HepG2 (cell line): ENCODE measurements around the gene STX12. TPM values are rescaled to one million over a fixed set of nuclear protein-coding genes. Genes with fewer than 3 reads are reported as not detected.
A peak's percentile ranks its signal among the peaks of the same experiment; 100 is the strongest.

ENCODE experiments used
- ARNT2 ChIP-seq: sonication (generic); formaldehyde crosslinking; IDR thresholded peaks from 2 replicates; pipeline ENCODE4 v1.8.0; 2022; ENCODE audit warnings: mild to moderate bottlenecking, low read depth, missing genetic modification reagents, moderate library complexity
- BCL6 ChIP-seq: IDR thresholded peaks from 2 replicates; pipeline ENCODE4 v1.6.1; 2016; ENCODE audit warnings: missing genetic modification reagents, missing compliant biosample characterization
- BRD4 ChIP-seq: sonication (generic); formaldehyde crosslinking; IDR thresholded peaks from 2 replicates; pipeline ENCODE4 v1.4.0; 2020; ENCODE audit warnings: missing genetic modification reagents
- CBX1 ChIP-seq: IDR thresholded peaks from one replicate; pipeline ENCODE4 v1.6.1; 2016; ENCODE audit warnings: antibody characterized with exemption, low read depth
- GTF2F1 ChIP-seq: fragments of 150-350 bp; IDR thresholded peaks from 2 replicates; pipeline ENCODE4 v1.6.1; 2014; ENCODE audit warnings: low read length
- HOXA3 ChIP-seq: sonication (generic); formaldehyde crosslinking; IDR thresholded peaks from 2 replicates; pipeline ENCODE4 v1.5.0; 2020; ENCODE audit warnings: missing genetic modification reagents
- MAFK ChIP-seq, 2 experiments: IDR thresholded peaks in 1 of 2; conservative IDR thresholded peaks in 1 of 2; 2 replicates each; pipeline ENCODE4 v1.6.1; 2011; ENCODE audit warnings: improper control_type of control experiment in 2 of 2, low read length in 2 of 2
- MIER3 ChIP-seq: IDR thresholded peaks from 2 replicates; pipeline ENCODE4 v1.6.1; 2016; ENCODE audit warnings: missing compliant biosample characterization, borderline replicate concordance
- PHF8 ChIP-seq: sonication (generic); formaldehyde crosslinking; IDR thresholded peaks from 2 replicates; pipeline ENCODE4 v1.5.0; 2020; ENCODE audit warnings: missing genetic modification reagents
- PITX1 ChIP-seq: sonication (generic); formaldehyde crosslinking; IDR thresholded peaks from 2 replicates; pipeline ENCODE4 v1.5.1; 2020; ENCODE audit warnings: mild to moderate bottlenecking, missing genetic modification reagents
- SP1 ChIP-seq, 2 experiments: fragments of 450-650 bp in 1 of 2; sonication (generic) in 1 of 2; formaldehyde crosslinking in 1 of 2; IDR thresholded peaks; 2 replicates each; pipeline versions ENCODE4 v1.4.0 to v1.6.1; 2016 to 2020; ENCODE audit warnings: missing genetic modification reagents in 1 of 2
- TBX3 ChIP-seq: fragments of 450-650 bp; IDR thresholded peaks from 2 replicates; pipeline ENCODE4 v1.6.1; 2017; ENCODE audit warnings: antibody characterized with exemption, mild to moderate bottlenecking, inconsistent platforms, borderline replicate concordance
- ZNF160 ChIP-seq: sonication (generic); formaldehyde crosslinking; IDR thresholded peaks from 2 replicates; pipeline ENCODE4 v1.8.0; 2022; ENCODE audit warnings: mild to moderate bottlenecking, inconsistent platforms, missing genetic modification reagents
- ZNF546 ChIP-seq: sonication (generic); formaldehyde crosslinking; conservative IDR thresholded peaks from 2 replicates; pipeline ENCODE4 v1.8.1; 2023; ENCODE audit warnings: mild to moderate bottlenecking, missing genetic modification reagents
- ZSCAN21 ChIP-seq: sonication (generic); formaldehyde crosslinking; IDR thresholded peaks from 2 replicates; pipeline ENCODE4 v1.8.0; 2022; ENCODE audit warnings: mild to moderate bottlenecking, missing genetic modification reagents, moderate library complexity, borderline replicate concordance
- polyA plus RNA-seq, 8 experiments: library from polyadenylated mRNA; depleted of rRNA in 3 of 8; stranded (reverse) in 7 of 8; unstranded in 1 of 8; fragments of >200 nt; fragmentation: Illumina TruSeq in 4 of 8; extraction: Trizol in 4 of 8; gene quantifications; 2 replicates each; pipeline versions ENCODE4 v1.2.1 to v1.2.3, GENCODE V29; 2011 to 2016; ENCODE audit warnings: low read depth in 4 of 8, missing spikeins in 1 of 8, mixed read lengths in 1 of 8; ENCODE audit not compliant: insufficient read depth in 1 of 8
- total RNA-seq, 5 experiments: library from RNA; depleted of rRNA; stranded (reverse); fragments of >200 nt; fragmentation: Illumina TruSeq; extraction: Trizol; gene quantifications; 2 replicates each; pipeline ENCODE4 v1.2.3, GENCODE V29; 2016; ENCODE audit warnings: low read depth in 1 of 5
- TF ChIP-seq, protein P1 (sequence below): IDR thresholded peaks from 2 replicates; pipeline ENCODE4 v1.6.1; 2018; ENCODE audit warnings: missing genetic modification reagents, mild to moderate bottlenecking, missing compliant biosample characterization
- TF ChIP-seq, protein P2 (sequence below): sonication (generic); formaldehyde crosslinking; IDR thresholded peaks from 2 replicates; pipeline ENCODE4 v1.4.0; 2020; ENCODE audit warnings: missing genetic modification reagents
- TF ChIP-seq, protein P3 (sequence below): sonication (generic); formaldehyde crosslinking; IDR thresholded peaks from 2 replicates; pipeline ENCODE4 v1.4.0; 2020; ENCODE audit warnings: missing genetic modification reagents, borderline replicate concordance

The STX12 gene
- total and polyA plus RNA-seq, 2 of the 13 experiments (the other 11 are each of a cell fraction or from before 2014, with no cell fraction given) = 9.0 to 19.7 TPM

DNA sequence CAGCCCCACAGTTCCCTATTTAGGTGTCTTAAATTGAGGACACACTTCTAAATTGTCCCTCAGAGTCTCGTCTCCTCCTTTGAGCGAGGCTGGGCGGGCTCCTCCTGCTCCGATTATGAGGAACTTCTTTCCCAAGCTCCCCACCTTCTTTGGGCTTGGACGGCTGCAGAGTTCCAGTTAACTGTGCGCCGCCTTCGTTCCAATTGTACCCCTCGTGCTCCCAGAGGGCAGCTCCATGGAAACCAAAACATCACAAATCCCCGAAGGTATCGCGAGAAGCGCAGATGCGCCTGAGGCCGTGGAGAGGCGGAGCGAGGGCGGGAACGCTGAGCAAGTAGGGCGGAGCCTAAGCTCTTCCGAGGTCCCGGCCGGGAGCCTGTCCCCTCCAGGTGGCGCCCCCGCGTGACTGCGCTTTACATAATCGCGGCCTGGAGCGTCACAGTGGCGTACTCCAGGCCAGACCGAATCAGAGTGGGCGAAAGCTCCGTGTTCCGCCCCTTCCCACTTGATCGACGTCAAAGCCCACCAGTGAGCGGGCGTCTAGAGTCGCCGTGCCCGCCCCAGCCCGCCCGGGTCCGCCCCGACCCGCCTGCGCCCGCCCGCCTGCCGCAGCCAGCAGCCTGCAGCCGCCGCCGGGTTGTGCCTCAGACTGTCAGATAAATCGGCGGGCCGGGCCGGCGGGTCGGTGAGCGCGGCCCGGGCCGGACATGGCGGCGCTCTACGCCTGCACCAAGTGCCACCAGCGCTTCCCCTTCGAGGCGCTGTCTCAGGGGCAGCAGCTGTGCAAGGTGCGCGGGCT lies 47.4 kb upstream of the STX12 start, which contains the start of gene FAM76A (continued):
- TF ChIP-seq MAFK (conservative IDR thresholded peaks at IDR 0.05 in 1 of 2, IDR thresholded peaks at IDR 0.05 in 1 of 2; ENCODE audit: low read length in 2 of 2) (no peak), ARNT2 (CRISPR knock-in tag) (peak; percentile 57), ZNF546 (CRISPR knock-in tag) (no peak), HOXA3 (CRISPR knock-in tag) (peak; percentile 90), GTF2F1 (no peak), ZSCAN21 (CRISPR knock-in tag) (peak; percentile 64; the same call in 1 of the 2 replicates), ZNF160 (CRISPR knock-in tag) (peak; percentile 63; the same call in 1 of the 2 replicates), CBX1 (peak; percentile 69), MIER3 (peak; percentile 65; the same call in 1 of the 2 replicates), BCL6 (CRISPR knock-in tag) (peak; percentile 18; the same call in 1 of the 2 replicates), PITX1 (peak; percentile 49; the same call in 1 of the 2 replicates), BRD4 (no peak), PHF8 (CRISPR knock-in tag) (peak; percentile 70), SP1 (IDR thresholded peaks at IDR 0.05) (peak; percentile 84), SP1 (CRISPR knock-in tag; IDR thresholded peaks at IDR 0.05) (peak; percentile 98), TBX3 (peak; percentile 21; the same call in 1 of the 2 replicates)
- TF ChIP-seq, protein P1, sequence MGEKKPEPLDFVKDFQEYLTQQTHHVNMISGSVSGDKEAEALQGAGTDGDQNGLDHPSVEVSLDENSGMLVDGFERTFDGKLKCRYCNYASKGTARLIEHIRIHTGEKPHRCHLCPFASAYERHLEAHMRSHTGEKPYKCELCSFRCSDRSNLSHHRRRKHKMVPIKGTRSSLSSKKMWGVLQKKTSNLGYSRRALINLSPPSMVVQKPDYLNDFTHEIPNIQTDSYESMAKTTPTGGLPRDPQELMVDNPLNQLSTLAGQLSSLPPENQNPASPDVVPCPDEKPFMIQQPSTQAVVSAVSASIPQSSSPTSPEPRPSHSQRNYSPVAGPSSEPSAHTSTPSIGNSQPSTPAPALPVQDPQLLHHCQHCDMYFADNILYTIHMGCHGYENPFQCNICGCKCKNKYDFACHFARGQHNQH (CRISPR knock-in tag) = peak; percentile 38
- TF ChIP-seq, protein P2, sequence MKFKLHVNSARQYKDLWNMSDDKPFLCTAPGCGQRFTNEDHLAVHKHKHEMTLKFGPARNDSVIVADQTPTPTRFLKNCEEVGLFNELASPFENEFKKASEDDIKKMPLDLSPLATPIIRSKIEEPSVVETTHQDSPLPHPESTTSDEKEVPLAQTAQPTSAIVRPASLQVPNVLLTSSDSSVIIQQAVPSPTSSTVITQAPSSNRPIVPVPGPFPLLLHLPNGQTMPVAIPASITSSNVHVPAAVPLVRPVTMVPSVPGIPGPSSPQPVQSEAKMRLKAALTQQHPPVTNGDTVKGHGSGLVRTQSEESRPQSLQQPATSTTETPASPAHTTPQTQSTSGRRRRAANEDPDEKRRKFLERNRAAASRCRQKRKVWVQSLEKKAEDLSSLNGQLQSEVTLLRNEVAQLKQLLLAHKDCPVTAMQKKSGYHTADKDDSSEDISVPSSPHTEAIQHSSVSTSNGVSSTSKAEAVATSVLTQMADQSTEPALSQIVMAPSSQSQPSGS (CRISPR knock-in tag) = peak; percentile 54; the same call in 1 of the 2 replicates
- TF ChIP-seq, protein P3, sequence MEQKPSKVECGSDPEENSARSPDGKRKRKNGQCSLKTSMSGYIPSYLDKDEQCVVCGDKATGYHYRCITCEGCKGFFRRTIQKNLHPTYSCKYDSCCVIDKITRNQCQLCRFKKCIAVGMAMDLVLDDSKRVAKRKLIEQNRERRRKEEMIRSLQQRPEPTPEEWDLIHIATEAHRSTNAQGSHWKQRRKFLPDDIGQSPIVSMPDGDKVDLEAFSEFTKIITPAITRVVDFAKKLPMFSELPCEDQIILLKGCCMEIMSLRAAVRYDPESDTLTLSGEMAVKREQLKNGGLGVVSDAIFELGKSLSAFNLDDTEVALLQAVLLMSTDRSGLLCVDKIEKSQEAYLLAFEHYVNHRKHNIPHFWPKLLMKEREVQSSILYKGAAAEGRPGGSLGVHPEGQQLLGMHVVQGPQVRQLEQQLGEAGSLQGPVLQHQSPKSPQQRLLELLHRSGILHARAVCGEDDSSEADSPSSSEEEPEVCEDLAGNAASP (CRISPR knock-in tag) = peak; percentile 36; the same call in 1 of the 2 replicates
